ENCODE measurements around the gene ENOX1.
A peak's percentile ranks its signal among the peaks of the same experiment; 100 is the strongest.
"Not testable (repeated sequence)": the region's sequence is repeated elsewhere in the genome, so short reads cannot be mapped to it uniquely, and the experiment has no call there.

The ENOX1 gene

DNA sequence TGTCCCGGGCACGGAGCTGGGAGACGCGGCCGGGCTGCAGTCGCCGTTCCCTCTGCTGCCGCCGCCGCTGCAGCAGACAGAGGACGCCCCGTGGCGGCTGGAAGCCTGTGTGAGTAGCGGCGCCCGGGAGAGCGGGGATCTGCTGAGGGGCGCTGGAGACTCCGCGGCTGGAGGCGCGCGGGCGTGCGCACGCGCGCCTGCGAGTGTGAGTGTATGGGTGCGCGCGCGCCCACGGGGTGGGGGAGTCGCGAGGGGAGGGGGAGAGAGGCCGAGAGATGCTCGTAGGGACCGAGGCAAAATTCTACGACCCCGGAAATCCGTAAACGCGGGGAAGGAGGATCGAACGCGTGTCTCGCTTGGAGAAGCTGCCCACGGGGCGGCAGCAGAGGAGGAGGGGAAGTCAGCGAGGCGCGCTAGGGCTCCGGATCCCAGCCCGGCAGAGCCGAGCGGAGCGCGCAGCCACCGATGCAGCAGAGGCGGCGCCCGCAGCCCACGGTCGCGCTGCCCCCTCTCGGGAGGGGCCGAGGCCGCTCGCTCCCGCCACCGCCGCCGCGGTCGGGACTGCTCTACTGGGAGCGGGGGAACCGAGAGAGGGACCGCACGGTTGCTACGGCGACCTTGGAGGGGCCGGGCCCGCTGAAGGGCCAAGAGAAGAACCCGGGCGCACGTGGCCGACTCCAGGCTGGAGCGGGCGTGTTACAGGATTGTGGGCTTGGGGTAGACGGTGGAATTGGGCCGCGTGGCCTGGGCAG lies at the start of gene ENOX1:
TSS of gene ENOX1 (minus strand) at position 207 of the 752 bp plus-strand sequence.
- H3K9me3 Mint-ChIP-seq, result no peaks in the 10 kb centered on the region
- DNase-seq, result peak; percentile 58
- no peak within 1 kb of the TSS for H3K27ac Mint-ChIP-seq
- peaks cover 15% of the 10 kb centered on the region for H3K4me1 Mint-ChIP-seq
- peaks cover 38% of the 10 kb centered on the region for H3K27me3 Mint-ChIP-seq
- CTCF ChIA-PET, result interaction anchor here (1.2 kb wide), 1 partner anchor 702 kb away, joined by 3 read pairs; no protein-coding TSS in a partner anchor
- H3K36me3 Mint-ChIP-seq, result no peaks in the 10 kb centered on the region
- peak within 1 kb of the TSS; percentile 83 for H3K4me3 Mint-ChIP-seq

DNA sequence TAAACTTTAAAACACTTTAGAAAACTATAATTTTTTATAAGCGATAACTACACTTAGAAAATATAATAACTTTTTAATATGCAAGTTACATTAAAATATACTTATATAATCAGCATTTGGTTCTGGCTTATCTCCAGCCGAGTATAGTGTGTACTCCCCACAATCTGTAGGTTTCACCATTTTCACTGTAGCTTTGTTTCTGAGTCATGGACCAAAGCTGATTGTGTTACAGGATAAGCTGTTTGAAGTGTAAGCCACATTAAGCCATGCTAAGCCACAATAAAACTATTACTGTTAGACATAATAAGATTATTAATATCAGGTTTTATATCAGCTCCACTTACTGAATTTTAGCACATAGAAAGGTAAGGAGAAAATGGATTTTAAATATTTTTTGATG lies 48.9 kb upstream of the ENOX1 start:
- no peak for DNase-seq
- no peaks in the 10 kb centered on the region for H3K36me3 Mint-ChIP-seq
- CTCF ChIA-PET, result no interaction called here
- H3K27ac Mint-ChIP-seq, result no peak overlapping the region
- no peak overlapping the region for H3K4me3 Mint-ChIP-seq
- H3K27me3 Mint-ChIP-seq, result no peaks in the 10 kb centered on the region
- H3K4me1 Mint-ChIP-seq, result no peaks in the 10 kb centered on the region
- no peaks in the 10 kb centered on the region for H3K9me3 Mint-ChIP-seq

DNA sequence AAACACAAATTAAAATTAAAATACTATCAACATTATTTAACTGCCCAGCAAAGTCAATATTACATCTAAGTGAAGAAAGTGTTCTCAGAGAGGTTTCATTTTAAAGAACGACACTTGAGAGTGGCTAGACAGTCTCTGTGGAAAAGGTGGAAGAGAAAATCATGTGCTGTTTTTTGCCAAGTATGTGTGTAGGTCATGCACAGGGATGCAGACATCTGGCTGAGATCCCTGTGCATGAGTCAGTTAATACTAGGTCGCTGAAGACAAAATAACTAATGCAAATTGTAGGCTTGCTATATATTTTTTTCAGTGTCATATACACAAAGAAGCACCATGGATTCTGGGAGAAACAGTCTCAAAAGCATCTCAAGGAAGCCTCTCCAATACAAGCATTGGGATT lies 44.3 kb upstream of the ENOX1 start:
- Mint-ChIP-seq H3K9me3 (no peaks in the 10 kb centered on the region), H3K4me1 (no peaks in the 10 kb centered on the region), H3K4me3 (no peak overlapping the region), H3K27me3 (no peaks in the 10 kb centered on the region), H3K36me3 (no peaks in the 10 kb centered on the region), H3K27ac (no peak overlapping the region)
- DNase-seq, result no peak
- CTCF ChIA-PET, result no interaction called here

DNA sequence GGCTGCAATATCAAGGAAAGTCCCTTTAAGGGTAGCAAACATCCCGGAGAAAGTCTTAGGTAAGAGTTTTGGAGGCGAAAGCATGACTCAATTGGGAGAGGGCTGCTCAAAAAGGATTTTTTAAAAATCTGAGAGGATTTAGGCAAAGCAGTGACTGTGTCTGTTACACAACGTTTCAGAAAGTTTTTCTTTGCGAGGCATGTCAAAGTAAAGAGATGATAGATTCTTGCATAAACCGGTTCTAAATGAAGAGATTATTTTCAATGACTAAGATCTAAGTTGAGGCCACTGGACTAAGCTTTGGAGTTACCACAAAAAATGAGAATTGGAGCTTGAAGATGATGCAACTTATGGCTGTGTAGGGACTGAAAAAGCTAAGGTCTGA lies 43.7 kb upstream of the ENOX1 start:
- CTCF ChIA-PET, result no interaction called here
- H3K4me3 Mint-ChIP-seq, result no peak overlapping the region
- DNase-seq, result no peak
- no peaks in the 10 kb centered on the region for H3K36me3 Mint-ChIP-seq
- no peaks in the 10 kb centered on the region for H3K9me3 Mint-ChIP-seq
- H3K4me1 Mint-ChIP-seq, result no peaks in the 10 kb centered on the region
- H3K27ac Mint-ChIP-seq, result no peak overlapping the region
- H3K27me3 Mint-ChIP-seq, result no peaks in the 10 kb centered on the region

DNA sequence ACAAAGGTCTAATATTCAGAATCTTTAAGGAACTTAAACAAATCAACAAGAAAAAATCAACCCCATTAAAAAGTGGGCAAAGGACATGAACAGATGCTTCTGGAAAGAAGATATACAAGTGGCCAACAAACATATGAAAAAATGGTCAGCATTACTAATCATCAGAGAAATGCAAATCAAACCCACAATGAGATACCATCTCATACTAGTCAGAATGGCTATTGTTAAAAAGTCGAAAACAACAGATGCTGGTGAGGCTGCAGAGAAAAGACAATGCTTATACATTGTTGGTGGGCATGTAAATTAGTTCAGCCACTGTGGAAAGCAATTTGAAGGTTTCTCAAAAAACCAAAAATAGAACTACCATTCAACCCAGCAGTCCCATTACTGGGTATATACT lies 37.9 kb upstream of the ENOX1 start:
- H3K36me3 Mint-ChIP-seq, DNase-seq, CTCF ChIA-PET, H3K4me1 Mint-ChIP-seq, H3K27ac Mint-ChIP-seq, H3K27me3 Mint-ChIP-seq, H3K9me3 Mint-ChIP-seq, H3K4me3 Mint-ChIP-seq: not testable (repeated sequence)

DNA sequence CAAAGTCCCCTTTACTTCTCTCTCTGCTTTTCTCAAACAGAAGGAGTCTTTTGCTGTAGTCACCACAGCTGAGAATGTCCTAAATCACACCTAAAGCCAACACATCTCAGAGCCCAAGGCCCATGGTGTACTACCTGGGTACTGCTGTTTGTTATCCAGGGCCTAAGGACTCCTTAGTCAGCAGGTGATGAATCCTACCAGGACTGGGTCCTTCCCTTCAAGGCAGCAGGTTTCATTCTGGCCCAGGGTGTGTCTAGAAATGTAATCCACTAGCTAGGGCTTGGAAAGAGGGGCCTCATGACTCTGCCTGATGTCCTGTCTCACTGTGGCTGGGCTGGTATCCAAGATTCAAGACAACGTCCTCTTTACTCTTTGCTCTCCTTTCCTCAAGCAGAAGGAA lies 36.2 kb upstream of the ENOX1 start:
- CTCF ChIA-PET, result no interaction called here
- H3K9me3 Mint-ChIP-seq, result no peaks in the 10 kb centered on the region
- H3K4me3 Mint-ChIP-seq, result no peak overlapping the region
- H3K27me3 Mint-ChIP-seq, result peaks cover 7% of the 10 kb centered on the region
- H3K4me1 Mint-ChIP-seq, result no peaks in the 10 kb centered on the region
- DNase-seq, result no peak
- H3K36me3 Mint-ChIP-seq, result no peaks in the 10 kb centered on the region
- no peak overlapping the region for H3K27ac Mint-ChIP-seq

DNA sequence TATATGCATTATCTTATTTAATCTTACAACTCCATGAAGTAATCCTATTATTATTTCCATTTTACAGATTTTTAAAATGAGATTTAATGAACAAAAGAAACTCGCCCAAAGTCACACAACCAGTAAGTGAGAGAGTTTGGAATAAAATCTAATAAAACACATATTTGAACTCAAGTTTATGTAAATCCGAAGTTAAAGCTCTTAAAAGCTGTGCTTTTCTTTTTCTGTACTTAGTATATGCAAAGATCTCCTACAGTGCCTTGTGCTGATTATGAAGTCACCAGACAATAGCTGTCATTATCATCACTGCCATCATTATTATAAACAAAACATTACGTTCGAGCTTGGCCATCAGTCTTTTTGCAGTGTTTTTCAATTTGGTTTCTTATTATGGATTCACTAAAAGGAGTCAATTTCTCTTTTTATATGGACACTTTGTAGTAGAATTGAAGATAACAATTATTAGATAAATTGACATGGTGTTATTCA lies 29.7 kb upstream of the ENOX1 start:
- Mint-ChIP-seq H3K27me3 (peaks cover 15% of the 10 kb centered on the region), H3K9me3 (no peaks in the 10 kb centered on the region), H3K36me3 (no peaks in the 10 kb centered on the region), H3K27ac (no peak overlapping the region), H3K4me1 (no peaks in the 10 kb centered on the region), H3K4me3 (no peak overlapping the region)
- CTCF ChIA-PET, result no interaction called here
- DNase-seq, result no peak

DNA sequence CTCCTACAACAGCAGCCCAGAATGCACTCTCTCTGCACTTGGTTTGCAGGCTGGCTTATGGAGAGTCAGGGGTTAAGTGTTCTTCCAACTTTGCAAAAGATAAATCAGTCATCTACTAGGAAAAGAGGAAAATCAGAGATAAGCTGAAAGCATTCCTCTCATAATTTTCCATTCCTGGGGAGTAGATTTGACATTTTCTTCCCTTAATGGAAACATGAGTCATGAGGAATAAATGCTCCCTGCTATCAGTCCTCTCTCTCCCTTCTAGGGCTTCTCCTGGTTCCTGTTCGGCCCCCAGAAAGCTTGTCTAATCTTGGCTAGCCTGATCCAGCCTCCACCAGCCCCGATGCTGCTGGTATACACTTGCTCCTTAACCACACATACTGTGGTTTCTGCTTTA lies 28.4 kb upstream of the ENOX1 start:
- Mint-ChIP-seq H3K9me3 (no peaks in the 10 kb centered on the region), H3K27ac (no peak overlapping the region), H3K36me3 (no peaks in the 10 kb centered on the region), H3K27me3 (peaks cover 21% of the 10 kb centered on the region), H3K4me3 (no peak overlapping the region), H3K4me1 (no peaks in the 10 kb centered on the region)
- DNase-seq, result no peak
- CTCF ChIA-PET, result no interaction called here

DNA sequence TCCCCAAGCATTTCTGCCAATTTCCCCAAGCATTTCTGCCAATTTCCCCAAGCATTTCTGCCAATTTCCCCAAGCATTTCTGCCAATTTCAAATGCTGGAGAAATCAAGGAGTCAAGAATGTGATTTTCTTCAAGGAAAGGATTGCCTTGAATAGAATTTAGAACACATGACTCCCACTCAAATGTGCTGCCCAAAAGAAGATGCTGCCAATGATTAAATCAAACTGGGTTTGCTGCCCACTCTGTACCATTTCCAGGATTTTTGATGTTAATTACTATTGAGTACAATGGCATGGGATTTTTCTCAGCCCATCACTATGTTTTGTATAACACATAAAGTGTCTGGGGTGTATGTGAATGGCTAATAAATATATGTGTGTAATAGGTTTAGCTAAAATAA lies 21.9 kb upstream of the ENOX1 start:
- H3K36me3 Mint-ChIP-seq, result no peaks in the 10 kb centered on the region
- no peaks in the 10 kb centered on the region for H3K9me3 Mint-ChIP-seq
- H3K4me3 Mint-ChIP-seq, result no peak overlapping the region
- no peaks in the 10 kb centered on the region for H3K4me1 Mint-ChIP-seq
- no peak overlapping the region for H3K27ac Mint-ChIP-seq
- peaks cover 15% of the 10 kb centered on the region for H3K27me3 Mint-ChIP-seq
- CTCF ChIA-PET, result no interaction called here
- no peak for DNase-seq

DNA sequence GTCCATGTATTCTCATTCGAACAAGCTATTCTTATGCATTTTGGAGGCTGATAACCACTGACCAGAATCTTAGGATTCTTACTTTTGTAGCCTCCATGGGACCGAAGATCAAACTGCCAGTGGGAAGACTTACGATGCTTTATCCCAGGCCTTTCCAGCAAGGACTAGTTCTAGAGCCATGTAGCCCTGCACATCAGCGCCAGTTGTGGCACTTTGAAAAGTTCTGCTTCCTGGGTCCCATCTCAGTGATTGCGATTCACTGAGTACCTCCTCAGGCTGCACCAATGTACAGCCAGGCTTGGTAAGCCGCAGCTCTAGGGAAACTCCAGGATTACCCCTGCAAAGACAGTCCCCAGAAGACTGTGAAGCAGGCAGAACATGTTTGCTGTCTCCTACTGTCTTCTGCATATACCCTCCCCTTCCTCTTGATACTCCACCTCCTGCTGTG lies 18.9 kb upstream of the ENOX1 start:
- no peaks in the 10 kb centered on the region for H3K36me3 Mint-ChIP-seq
- H3K27ac Mint-ChIP-seq, result no peak overlapping the region
- H3K9me3 Mint-ChIP-seq, result no peaks in the 10 kb centered on the region
- peaks cover 5% of the 10 kb centered on the region for H3K27me3 Mint-ChIP-seq
- CTCF ChIA-PET, result interaction anchor here (1.5 kb wide), 1 partner anchor 68 kb away, joined by 3 read pairs; no protein-coding TSS in a partner anchor
- no peaks in the 10 kb centered on the region for H3K4me1 Mint-ChIP-seq
- no peak for DNase-seq
- no peak overlapping the region for H3K4me3 Mint-ChIP-seq

DNA sequence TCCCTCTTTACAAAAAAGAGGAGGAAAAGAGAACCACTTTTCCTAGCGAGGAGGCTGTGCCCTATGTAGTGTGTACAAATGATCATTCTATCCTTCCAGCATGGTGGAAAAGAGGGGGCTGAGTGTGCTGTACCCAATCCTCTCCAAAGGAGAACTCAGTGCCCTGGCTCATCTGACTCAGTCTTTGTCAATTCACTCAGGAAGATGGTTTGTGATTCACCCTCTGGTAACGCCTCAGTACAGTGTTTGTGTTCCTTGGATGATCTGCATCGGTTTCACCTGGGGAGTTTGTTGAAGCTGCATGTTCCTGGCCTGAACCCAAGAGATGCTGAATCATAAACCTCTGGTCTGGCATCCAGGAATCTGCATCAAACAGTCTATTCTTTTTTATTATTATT lies 18.3 kb upstream of the ENOX1 start:
- Mint-ChIP-seq H3K9me3 (no peaks in the 10 kb centered on the region), H3K4me3 (no peak overlapping the region), H3K27ac (no peak overlapping the region), H3K36me3 (no peaks in the 10 kb centered on the region), H3K27me3 (peaks cover 5% of the 10 kb centered on the region), H3K4me1 (no peaks in the 10 kb centered on the region)
- CTCF ChIA-PET, result interaction anchor here (0.7 to 2.6 kb wide), 13 partner anchors 11 to 1210 kb away, joined by 3 to 15 read pairs (median 5); no protein-coding TSS in a partner anchor
- DNase-seq, result no peak

DNA sequence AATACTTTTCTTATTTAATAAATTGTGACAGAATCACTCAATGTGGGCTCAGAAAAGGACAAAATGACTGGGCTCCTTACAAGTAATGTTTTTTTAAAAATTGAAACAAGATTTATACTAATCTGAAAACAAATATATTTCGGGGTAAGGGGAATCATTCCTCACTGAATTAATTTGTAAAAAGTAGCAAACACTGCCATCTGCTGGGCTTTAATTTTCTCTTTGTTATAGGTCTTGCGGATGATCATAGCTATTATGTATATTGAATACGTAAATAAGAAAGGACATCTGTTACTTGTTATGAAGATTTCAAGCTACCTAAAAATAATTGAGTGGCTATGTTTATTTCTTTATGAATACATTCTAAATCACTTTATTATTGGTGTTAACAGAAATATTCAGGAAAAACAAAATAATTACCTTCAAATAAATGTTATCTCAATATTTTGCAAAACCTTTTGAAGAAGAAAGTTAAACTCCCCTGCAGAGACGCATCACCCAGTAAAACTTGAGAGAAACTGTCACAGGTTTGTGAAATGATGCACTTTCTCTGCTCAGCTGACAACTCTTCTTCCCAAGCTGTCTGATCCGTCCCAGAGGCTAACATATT lies 17.8 kb upstream of the ENOX1 start:
- CTCF ChIA-PET, result interaction anchor here (0.7 to 2.6 kb wide), 15 partner anchors 10 to 1210 kb away, joined by 3 to 15 read pairs (median 5); no protein-coding TSS in a partner anchor
- Mint-ChIP-seq H3K36me3 (no peaks in the 10 kb centered on the region), H3K4me3 (no peak overlapping the region), H3K27ac (no peak overlapping the region), H3K4me1 (no peaks in the 10 kb centered on the region), H3K27me3 (peaks cover 5% of the 10 kb centered on the region), H3K9me3 (no peaks in the 10 kb centered on the region)
- no peak for DNase-seq

DNA sequence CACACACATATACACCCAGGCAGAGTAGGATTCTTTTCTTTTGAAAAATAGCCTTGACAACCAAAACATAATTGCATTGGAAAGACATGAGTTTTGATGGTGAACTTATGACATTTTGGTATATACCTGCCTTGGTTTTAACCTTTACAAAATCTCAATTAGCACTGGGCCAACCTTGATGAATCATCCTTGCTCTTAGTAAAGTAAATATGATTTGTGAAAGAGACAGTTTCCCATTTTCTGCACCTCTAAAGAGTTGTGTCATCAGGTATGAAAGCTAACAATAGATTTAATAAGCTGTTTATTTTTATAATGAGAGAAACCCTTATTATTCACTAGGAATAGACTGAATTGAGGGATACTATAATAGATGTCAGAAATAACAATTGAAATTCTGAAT lies 15.7 kb upstream of the ENOX1 start:
- Mint-ChIP-seq H3K36me3 (no peaks in the 10 kb centered on the region), H3K9me3 (no peaks in the 10 kb centered on the region), H3K27ac (no peak overlapping the region), H3K4me3 (no peak overlapping the region), H3K27me3 (peaks cover 5% of the 10 kb centered on the region), H3K4me1 (peaks cover under 1% of the 10 kb centered on the region)
- CTCF ChIA-PET, result interaction anchor here (2.4 kb wide), 1 partner anchor 719 kb away, joined by 15 read pairs; no protein-coding TSS in a partner anchor
- DNase-seq, result no peak

DNA sequence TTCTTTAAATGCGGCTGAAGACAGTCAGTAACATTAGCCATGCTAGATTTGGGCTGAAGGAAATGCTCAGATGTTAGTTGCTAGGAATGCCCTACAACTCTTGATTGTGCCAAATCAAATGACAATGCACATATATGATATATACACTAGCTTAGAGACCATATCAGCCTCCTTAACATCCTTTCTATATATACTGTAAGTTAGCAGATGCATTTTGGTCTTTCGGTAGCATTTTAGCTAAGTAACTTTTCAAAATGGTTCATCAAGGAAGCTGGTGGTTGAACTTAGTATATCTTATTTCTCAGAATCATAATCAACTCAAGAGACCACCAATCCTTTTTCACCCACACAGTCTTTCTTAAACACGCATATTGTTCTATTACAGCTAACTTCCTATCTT lies 14.1 kb upstream of the ENOX1 start:
- H3K36me3 Mint-ChIP-seq, result no peaks in the 10 kb centered on the region
- H3K27me3 Mint-ChIP-seq, result peaks cover 5% of the 10 kb centered on the region
- H3K4me1 Mint-ChIP-seq, result peaks cover 11% of the 10 kb centered on the region
- no peaks in the 10 kb centered on the region for H3K9me3 Mint-ChIP-seq
- no peak overlapping the region for H3K27ac Mint-ChIP-seq
- CTCF ChIA-PET, result interaction anchor here (0.9 to 1.1 kb wide), 2 partner anchors 12 to 17 kb away, joined by 3 to 4 read pairs; no protein-coding TSS in a partner anchor
- no peak for DNase-seq
- no peak overlapping the region for H3K4me3 Mint-ChIP-seq

DNA sequence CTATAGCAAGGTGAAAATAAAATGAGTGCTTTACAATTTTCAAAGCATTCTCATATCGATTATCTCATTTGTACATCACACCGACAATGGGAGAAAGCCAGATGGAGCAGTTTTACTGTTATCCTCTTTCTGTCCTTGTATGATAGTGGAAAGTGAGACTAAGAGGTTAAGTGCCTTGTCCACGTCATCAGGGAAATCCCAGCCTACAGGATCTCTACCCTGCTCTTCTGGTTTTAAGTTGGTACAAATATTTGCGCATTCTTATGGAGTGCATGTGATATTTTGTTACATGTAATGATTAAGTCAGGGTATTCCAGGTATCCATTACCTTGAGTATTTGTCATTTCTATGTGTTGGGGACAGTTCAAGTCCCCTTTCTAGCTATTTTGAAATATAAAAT lies 12.4 kb upstream of the ENOX1 start:
- Mint-ChIP-seq H3K9me3 (no peaks in the 10 kb centered on the region), H3K27me3 (no peaks in the 10 kb centered on the region), H3K4me3 (no peak overlapping the region), H3K36me3 (no peaks in the 10 kb centered on the region), H3K4me1 (peaks cover 11% of the 10 kb centered on the region), H3K27ac (no peak overlapping the region)
- DNase-seq, result no peak
- CTCF ChIA-PET, result no interaction called here

All from activated naive CD4-positive, alpha-beta T cell treated with anti-CD3 and anti-CD28 coated beads, Interleukin-2, amount 10 ng/mL, durations not matched to agents 7 days and 5 days (primary cell).